Immature natural killer cell (primary cell): ENCODE data around the gene PWP2. TPM values are rescaled to one million over a fixed set of nuclear protein-coding genes. Genes with fewer than 3 reads are reported as not detected.
"Not testable (repeated sequence)": the region's sequence is repeated elsewhere in the genome, so short reads cannot be mapped to it uniquely, and the experiment has no call there.

Experiments used
- DNase-seq, 3 donors: peaks; one replicate each; pipeline ENCODE4 v3.0.0; 2022; ENCODE audit warnings: mixed read lengths in 1 of 3
- H3K27ac Mint-ChIP-seq, 6 donors: one replicate each; pipeline ENCODE4 v1.8.0; 2020; ENCODE audit warnings: mixed read lengths in 6 of 6, mild to moderate bottlenecking in 5 of 6, inconsistent platforms in 4 of 6, moderate library complexity in 3 of 6
- H3K27me3 Mint-ChIP-seq, 3 donors: one replicate each; pipeline ENCODE4 v1.8.0; 2020 to 2021; ENCODE audit warnings: low read depth in 3 of 3, mild to moderate bottlenecking in 3 of 3, mixed read lengths in 3 of 3, moderate library complexity in 3 of 3, inconsistent platforms in 1 of 3
- H3K36me3 Mint-ChIP-seq, 3 donors: one replicate each; pipeline ENCODE4 v1.8.0; 2020; ENCODE audit warnings: mixed read lengths in 3 of 3, inconsistent platforms in 2 of 3, mild to moderate bottlenecking in 2 of 3
- H3K4me1 Mint-ChIP-seq, 2 donors: one replicate each; pipeline ENCODE4 v1.8.0; 2020; ENCODE audit warnings: inconsistent platforms in 2 of 2, mild to moderate bottlenecking in 2 of 2, mixed read lengths in 2 of 2, moderate library complexity in 1 of 2
- H3K4me3 Mint-ChIP-seq, 5 donors: one replicate each; pipeline ENCODE4 v1.8.0; 2020; ENCODE audit warnings: mild to moderate bottlenecking in 5 of 5, mixed read lengths in 5 of 5, inconsistent platforms in 3 of 5, moderate library complexity in 3 of 5
- H3K9me3 Mint-ChIP-seq, 6 donors: one replicate each; pipeline ENCODE4 v1.8.0; 2020; ENCODE audit warnings: mild to moderate bottlenecking in 6 of 6, mixed read lengths in 6 of 6, inconsistent platforms in 4 of 6, moderate library complexity in 3 of 6
- polyA plus RNA-seq, 3 donors: library from polyadenylated mRNA; unstranded; fragments of 300-500 nt; fragmentation: Illumina TruSeq; gene quantifications; one replicate each; pipeline ENCODE4 v1.2.3, GENCODE V29; 2021

The PWP2 gene
- polyA plus RNA-seq, 3 donors from 2014 or later: 0.63 to 23.8 (median 7.4) TPM

DNA sequence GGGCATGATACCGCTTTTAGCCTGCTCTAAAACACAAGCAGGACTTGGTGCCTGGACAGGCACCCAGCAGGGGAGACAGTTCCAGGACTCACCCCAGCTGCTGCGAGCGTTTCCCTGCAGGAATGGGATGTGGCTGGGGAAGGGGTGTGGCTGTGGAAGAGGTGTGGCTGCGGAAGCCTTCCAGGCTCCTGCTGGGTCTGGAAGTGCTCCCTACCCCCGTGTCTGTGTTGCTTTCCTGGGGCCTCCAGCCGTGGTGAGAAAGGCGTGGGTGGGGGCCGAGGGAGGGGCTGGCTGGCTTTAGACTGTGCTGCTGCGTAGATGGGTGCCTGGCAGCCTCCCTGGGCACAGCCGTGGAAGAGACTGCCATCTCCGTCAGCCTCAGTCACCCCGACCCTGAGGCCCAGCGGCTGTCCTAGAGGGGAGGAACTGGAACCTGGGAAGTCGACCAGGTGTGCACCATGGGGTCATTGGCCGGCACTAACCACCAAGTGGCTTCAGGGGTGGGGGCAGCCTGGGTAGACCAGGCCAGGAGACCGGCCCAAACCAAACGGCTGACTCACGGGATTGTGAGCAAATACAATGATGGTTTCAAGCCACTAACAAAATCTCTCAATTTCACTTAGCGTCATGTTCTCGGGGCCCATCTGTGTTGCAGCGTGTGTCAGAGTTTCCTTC is 46.2 kb downstream of the PWP2 start:
- DNase-seq, H3K36me3 Mint-ChIP-seq, H3K27me3 Mint-ChIP-seq, H3K4me3 Mint-ChIP-seq, H3K27ac Mint-ChIP-seq, H3K9me3 Mint-ChIP-seq: not testable (repeated sequence)
- H3K4me1 Mint-ChIP-seq: peaks cover 2 to 11% of the 10 kb centered on the region in 2 donors

DNA sequence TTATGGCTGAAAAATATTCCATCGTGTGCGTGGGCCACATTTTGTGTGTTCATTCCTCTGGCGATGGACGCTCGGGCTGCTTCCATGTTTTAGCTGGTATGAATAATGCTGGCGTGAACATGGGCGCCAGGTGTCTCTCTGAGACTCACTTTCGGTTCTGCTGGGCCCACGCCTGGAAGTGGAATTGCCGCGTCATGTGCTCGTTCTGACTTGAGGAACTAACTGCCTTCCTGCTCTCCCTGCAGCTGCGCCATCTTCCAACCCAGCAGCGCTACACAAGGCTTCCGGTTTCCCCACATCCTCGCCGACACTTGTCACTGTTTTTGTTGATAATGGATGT is 46.7 kb downstream of the PWP2 start:
- H3K27ac Mint-ChIP-seq, H3K36me3 Mint-ChIP-seq, DNase-seq: not testable (repeated sequence)

GRCh38 chr21:44154816-44155230 is 47.6 kb downstream of the PWP2 start:
- H3K4me3 Mint-ChIP-seq, H3K36me3 Mint-ChIP-seq, H3K27ac Mint-ChIP-seq: not testable (repeated sequence)

More for the DNA sequence above, 46.7 kb downstream of the PWP2 start:
- H3K27me3 Mint-ChIP-seq, H3K4me3 Mint-ChIP-seq, H3K9me3 Mint-ChIP-seq: not testable (repeated sequence)
- peaks cover 2 to 11% of the 10 kb centered on the region in 2 donors for H3K4me1 Mint-ChIP-seq

GRCh38 chr21:44155231-44155993 is 48.2 kb downstream of the PWP2 start:
- not testable (repeated sequence) for H3K27ac Mint-ChIP-seq, H3K9me3 Mint-ChIP-seq
- peaks cover 2 to 11% of the 10 kb centered on the region in 2 donors for H3K4me1 Mint-ChIP-seq

More at GRCh38 chr21:44154816-44155230, 47.6 kb downstream of the PWP2 start:
- H3K27me3 Mint-ChIP-seq, DNase-seq, H3K9me3 Mint-ChIP-seq: not testable (repeated sequence)
- H3K4me1 Mint-ChIP-seq: peaks cover 2 to 11% of the 10 kb centered on the region in 2 donors

GRCh38 chr21:44155994-44156380 is 48.8 kb downstream of the PWP2 start:
- not testable (repeated sequence) for DNase-seq, H3K27me3 Mint-ChIP-seq, H3K9me3 Mint-ChIP-seq, H3K4me3 Mint-ChIP-seq, H3K27ac Mint-ChIP-seq, H3K36me3 Mint-ChIP-seq
- H3K4me1 Mint-ChIP-seq: peaks cover 2 to 11% of the 10 kb centered on the region in 2 donors

More at GRCh38 chr21:44155231-44155993, 48.2 kb downstream of the PWP2 start:
- not testable (repeated sequence) for H3K4me3 Mint-ChIP-seq, H3K36me3 Mint-ChIP-seq, DNase-seq, H3K27me3 Mint-ChIP-seq

DNA sequence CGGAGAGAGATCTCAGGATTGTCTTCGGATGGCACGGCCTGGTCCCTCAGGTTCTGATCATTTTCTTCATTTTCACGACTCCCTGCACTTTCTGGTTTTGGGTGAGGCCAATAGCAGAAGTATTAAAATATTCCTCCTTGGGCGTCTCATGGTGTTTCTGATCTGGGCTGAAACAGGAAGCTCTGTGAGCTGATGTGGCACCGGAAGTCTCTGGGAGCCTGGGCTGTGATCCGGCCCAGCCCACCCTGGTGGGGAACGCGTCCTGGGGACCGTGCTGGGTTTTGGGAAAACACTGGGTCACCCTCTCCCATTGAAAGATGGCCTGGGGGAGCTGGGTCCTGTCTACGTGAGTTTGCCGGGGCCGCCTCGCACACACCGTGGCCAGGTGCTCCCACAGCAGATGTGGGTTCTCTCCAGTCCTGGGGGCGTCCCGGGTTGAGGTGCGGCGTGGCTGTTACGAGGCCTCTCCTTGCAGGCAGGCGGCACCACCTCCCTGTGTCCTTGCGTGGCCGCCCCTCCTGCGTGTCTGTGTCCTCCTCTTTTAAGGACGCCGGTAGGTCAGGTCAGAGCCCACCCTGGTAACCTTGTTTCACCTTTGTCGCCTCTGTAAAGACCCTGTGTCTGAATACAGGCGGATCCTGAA is 50.4 kb downstream of the PWP2 start:
- H3K4me3 Mint-ChIP-seq: peak overlapping the region in 2 of 5 donors; percentile 57 to 65
- H3K4me1 Mint-ChIP-seq: peaks cover 2 to 11% of the 10 kb centered on the region in 2 donors
- H3K27ac Mint-ChIP-seq: peak overlapping the region in 1 of 6 donors; percentile 86
- not testable (repeated sequence) for DNase-seq, H3K9me3 Mint-ChIP-seq, H3K27me3 Mint-ChIP-seq, H3K36me3 Mint-ChIP-seq

- not testable (repeated sequence) for H3K27me3 Mint-ChIP-seq, H3K36me3 Mint-ChIP-seq, H3K9me3 Mint-ChIP-seq, DNase-seq, H3K4me3 Mint-ChIP-seq
- Mint-ChIP-seq H3K27ac (peak overlapping the region in 1 of 6 donors; percentile 62), H3K4me1 (peaks cover 2 to 11% of the 10 kb centered on the region in 2 donors)
Observed at GRCh38 chr21:44158082-44158468, 50.9 kb downstream of the PWP2 start.

- H3K36me3 Mint-ChIP-seq, H3K27me3 Mint-ChIP-seq, H3K9me3 Mint-ChIP-seq, H3K4me3 Mint-ChIP-seq: not testable (repeated sequence)
- Mint-ChIP-seq H3K27ac (peak overlapping the region in 1 of 6 donors; percentile 64), H3K4me1 (peaks cover 2 to 11% of the 10 kb centered on the region in 2 donors)
- DNase-seq: peak in 1 of 3 donors; percentile 1
Observed at GRCh38 chr21:44159349-44160297, 52.4 kb downstream of the PWP2 start.

DNA sequence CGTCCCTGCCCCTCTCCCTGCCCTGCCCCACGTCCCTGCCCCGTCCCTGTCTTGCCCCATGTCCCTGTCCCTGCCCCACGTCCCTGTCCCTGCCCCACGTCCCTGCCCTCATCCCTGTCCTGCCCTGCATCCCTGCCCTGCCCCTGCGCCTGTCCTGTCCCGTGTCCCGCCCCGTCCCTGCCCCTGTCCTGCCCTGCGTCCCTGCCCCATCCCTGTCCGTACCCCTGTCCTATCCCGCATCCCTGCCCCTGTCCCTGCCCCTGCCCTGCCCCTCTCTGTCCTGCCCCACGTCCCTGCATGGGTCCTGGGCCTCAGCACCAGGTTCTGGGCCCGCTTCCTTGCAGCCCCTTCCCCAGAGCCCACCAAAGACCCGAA is 53.1 kb downstream of the PWP2 start:
- not testable (repeated sequence) for DNase-seq, H3K27ac Mint-ChIP-seq, H3K36me3 Mint-ChIP-seq, H3K4me3 Mint-ChIP-seq, H3K27me3 Mint-ChIP-seq, H3K9me3 Mint-ChIP-seq
- peaks cover 2 to 11% of the 10 kb centered on the region in 2 donors for H3K4me1 Mint-ChIP-seq

GRCh38 chr21:44160821-44161220 is 53.6 kb downstream of the PWP2 start:
- not testable (repeated sequence) for H3K36me3 Mint-ChIP-seq, DNase-seq, H3K9me3 Mint-ChIP-seq, H3K4me3 Mint-ChIP-seq, H3K27me3 Mint-ChIP-seq, H3K27ac Mint-ChIP-seq
- H3K4me1 Mint-ChIP-seq: peaks cover 2 to 11% of the 10 kb centered on the region in 2 donors

- H3K9me3 Mint-ChIP-seq, H3K36me3 Mint-ChIP-seq, H3K4me3 Mint-ChIP-seq, H3K27ac Mint-ChIP-seq, DNase-seq, H3K27me3 Mint-ChIP-seq, H3K4me1 Mint-ChIP-seq: not testable (repeated sequence)
Observed at GRCh38 chr21:44163167-44163653, 56.0 kb downstream of the PWP2 start.

DNA sequence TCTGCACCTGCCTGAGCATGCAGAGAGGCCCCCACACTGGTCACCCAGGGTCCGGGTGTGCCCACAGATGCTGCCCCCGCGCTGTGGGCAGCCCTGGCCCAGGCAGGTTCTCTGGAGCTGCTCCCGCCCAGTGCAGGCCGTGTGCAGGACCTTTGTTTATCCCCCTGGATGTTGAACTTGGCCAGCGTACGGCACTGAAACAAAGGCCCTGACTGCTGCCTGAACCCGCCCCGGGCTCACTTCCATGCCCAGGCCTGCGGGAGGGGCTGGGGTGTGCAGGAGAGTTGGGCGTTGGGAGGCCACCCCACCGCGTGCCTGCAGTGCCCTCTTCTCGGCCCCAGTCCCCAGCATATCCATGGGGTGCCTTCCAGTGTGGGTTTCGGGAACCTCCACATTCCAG is 58.7 kb downstream of the PWP2 start:
- H3K27me3 Mint-ChIP-seq: not testable (repeated sequence)

DNA sequence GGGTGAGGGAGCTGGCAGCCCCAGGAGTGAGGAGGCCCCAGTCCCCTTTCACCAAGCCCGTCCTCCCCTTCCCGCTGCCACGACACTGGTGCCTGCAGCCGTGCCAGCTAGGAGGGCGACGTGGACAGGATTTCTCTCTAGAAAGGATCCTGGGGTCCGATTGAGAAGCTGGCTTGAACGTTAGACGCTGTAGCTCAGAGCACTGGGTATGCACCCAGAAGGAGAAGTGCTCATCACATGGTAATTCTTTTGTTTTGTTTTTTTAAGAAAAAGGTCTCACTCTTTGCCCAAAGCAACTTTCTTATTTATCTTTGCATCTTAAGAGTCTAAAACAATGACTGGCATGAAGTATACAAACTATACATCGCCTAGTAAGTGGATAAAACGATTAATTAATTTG is 60.3 kb downstream of the PWP2 start:
- H3K36me3 Mint-ChIP-seq, H3K4me3 Mint-ChIP-seq, H3K4me1 Mint-ChIP-seq, H3K27ac Mint-ChIP-seq, H3K9me3 Mint-ChIP-seq, DNase-seq, H3K27me3 Mint-ChIP-seq: not testable (repeated sequence)

More for the DNA sequence above, 58.7 kb downstream of the PWP2 start:
- DNase-seq, H3K4me1 Mint-ChIP-seq, H3K9me3 Mint-ChIP-seq, H3K27ac Mint-ChIP-seq, H3K36me3 Mint-ChIP-seq, H3K4me3 Mint-ChIP-seq: not testable (repeated sequence)
